Fibroblast of lung (primary cell): ENCODE measurements around the gene CFHR2.

Source experiments
- EZH2 ChIP-seq: IDR thresholded peaks from 2 replicates; pipeline ENCODE4 v1.5.1; 2012; ENCODE audit warnings: low read length, control low read depth, mild to moderate bottlenecking; ENCODE audit errors: missing control alignments
- TF ChIP-seq, protein P1 (sequence below), 2 donors: IDR thresholded peaks in 1 of 2; conservative IDR thresholded peaks in 1 of 2; 1 replicate in 1 of 2; 2 replicates in 1 of 2; pipeline ENCODE4 v1.5.1; 2011 to 2012; ENCODE audit warnings: low read length in 2 of 2, control low read depth in 1 of 2, inconsistent platforms in 1 of 2, low read depth in 1 of 2, mild to moderate bottlenecking in 1 of 2

DNA sequence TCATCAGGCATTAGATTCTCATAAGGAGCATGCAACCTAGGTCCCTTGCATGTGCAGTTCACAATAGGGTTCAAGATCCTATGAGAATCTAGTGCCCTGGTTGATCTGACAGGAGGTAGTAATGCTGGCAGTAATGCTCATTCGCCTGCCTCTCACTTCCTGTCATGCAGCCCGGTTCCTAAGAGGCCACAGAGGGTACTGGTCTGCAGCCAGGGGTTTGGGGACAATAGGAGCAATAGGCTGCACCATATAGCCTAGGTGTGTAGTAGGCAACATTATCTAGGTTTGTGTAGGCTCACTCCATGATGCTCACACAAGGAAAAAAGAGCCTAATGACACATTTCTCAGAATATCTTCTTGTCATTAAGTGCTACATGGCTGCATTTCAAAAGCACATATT is 59.6 kb downstream of the CFHR2 start:
- TF ChIP-seq, protein P1, sequence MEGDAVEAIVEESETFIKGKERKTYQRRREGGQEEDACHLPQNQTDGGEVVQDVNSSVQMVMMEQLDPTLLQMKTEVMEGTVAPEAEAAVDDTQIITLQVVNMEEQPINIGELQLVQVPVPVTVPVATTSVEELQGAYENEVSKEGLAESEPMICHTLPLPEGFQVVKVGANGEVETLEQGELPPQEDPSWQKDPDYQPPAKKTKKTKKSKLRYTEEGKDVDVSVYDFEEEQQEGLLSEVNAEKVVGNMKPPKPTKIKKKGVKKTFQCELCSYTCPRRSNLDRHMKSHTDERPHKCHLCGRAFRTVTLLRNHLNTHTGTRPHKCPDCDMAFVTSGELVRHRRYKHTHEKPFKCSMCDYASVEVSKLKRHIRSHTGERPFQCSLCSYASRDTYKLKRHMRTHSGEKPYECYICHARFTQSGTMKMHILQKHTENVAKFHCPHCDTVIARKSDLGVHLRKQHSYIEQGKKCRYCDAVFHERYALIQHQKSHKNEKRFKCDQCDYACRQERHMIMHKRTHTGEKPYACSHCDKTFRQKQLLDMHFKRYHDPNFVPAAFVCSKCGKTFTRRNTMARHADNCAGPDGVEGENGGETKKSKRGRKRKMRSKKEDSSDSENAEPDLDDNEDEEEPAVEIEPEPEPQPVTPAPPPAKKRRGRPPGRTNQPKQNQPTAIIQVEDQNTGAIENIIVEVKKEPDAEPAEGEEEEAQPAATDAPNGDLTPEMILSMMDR (conservative IDR thresholded peaks at IDR 0.05 in 1 of 2, IDR thresholded peaks at IDR 0.05 in 1 of 2; ENCODE audit: low read depth in 1 of 2, low read length in 2 of 2), result no peak
- TF ChIP-seq EZH2, result no peak
